Measurements from ENCODE around the gene SLC18A2.

Gene SLC18A2

GRCh38 chr10:117320050-117320665 lies 79.2 kb downstream of the SLC18A2 start:
- no peak for DNase-seq

GRCh38 chr10:117322260-117322659 lies 81.3 kb downstream of the SLC18A2 start:
- no peak for DNase-seq

GRCh38 chr10:117324367-117324766 lies 83.5 kb downstream of the SLC18A2 start:
- DNase-seq: no peak

GRCh38 chr10:117327262-117327661 lies 86.3 kb downstream of the SLC18A2 start:
- DNase-seq: no peak
